DND-41 (cell line): ENCODE measurements around the gene SLC26A11.

ENCODE experiments used
- EZH2 ChIP-seq: IDR thresholded peaks from 3 replicates; pipeline ENCODE4 v1.6.1; 2012; ENCODE audit warnings: borderline replicate concordance, low read depth, mild to moderate bottlenecking, moderate library complexity, low read length, inconsistent platforms; ENCODE audit not compliant: severe bottlenecking
- TF ChIP-seq, protein P1 (sequence below): IDR thresholded peaks from 2 replicates; pipeline ENCODE4 v1.5.1; 2012; ENCODE audit warnings: borderline replicate concordance, low read length, moderate library complexity, mild to moderate bottlenecking; ENCODE audit not compliant: poor library complexity, severe bottlenecking; ENCODE audit errors: extremely low read depth

GRCh38 chr17:80270836-80271235 lies 50.6 kb downstream of the SLC26A11 start:
- TF ChIP-seq, protein P1, sequence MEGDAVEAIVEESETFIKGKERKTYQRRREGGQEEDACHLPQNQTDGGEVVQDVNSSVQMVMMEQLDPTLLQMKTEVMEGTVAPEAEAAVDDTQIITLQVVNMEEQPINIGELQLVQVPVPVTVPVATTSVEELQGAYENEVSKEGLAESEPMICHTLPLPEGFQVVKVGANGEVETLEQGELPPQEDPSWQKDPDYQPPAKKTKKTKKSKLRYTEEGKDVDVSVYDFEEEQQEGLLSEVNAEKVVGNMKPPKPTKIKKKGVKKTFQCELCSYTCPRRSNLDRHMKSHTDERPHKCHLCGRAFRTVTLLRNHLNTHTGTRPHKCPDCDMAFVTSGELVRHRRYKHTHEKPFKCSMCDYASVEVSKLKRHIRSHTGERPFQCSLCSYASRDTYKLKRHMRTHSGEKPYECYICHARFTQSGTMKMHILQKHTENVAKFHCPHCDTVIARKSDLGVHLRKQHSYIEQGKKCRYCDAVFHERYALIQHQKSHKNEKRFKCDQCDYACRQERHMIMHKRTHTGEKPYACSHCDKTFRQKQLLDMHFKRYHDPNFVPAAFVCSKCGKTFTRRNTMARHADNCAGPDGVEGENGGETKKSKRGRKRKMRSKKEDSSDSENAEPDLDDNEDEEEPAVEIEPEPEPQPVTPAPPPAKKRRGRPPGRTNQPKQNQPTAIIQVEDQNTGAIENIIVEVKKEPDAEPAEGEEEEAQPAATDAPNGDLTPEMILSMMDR: peak; percentile 23
- no peak for TF ChIP-seq EZH2
